Activated CD4-positive, CD25-positive, alpha-beta regulatory T cell treated with anti-CD3 and anti-CD28 coated beads, Interleukin-2, amount 50 U/mL, for 72 hours (primary cell): Measurements from ENCODE around the gene SGMS1.

Source experiments
- DNase-seq: peaks from one replicate; pipeline ENCODE4 v3.0.0; 2021

The SGMS1 gene

GRCh38 chr10:50635286-50635685 lies 11.5 kb upstream of the SGMS1 start:
- no peak for DNase-seq

GRCh38 chr10:50634479-50634878 lies 10.7 kb upstream of the SGMS1 start:
- no peak for DNase-seq

- no peak for DNase-seq
Observed at GRCh38 chr10:50631052-50631451, 7.3 kb upstream of the SGMS1 start.

GRCh38 chr10:50629495-50630122 lies 5.9 kb upstream of the SGMS1 start:
- DNase-seq = no peak

- DNase-seq = no peak
Observed at GRCh38 chr10:50627896-50628295, 4.1 kb upstream of the SGMS1 start.

GRCh38 chr10:50627443-50627842 lies 3.7 kb upstream of the SGMS1 start:
- no peak for DNase-seq

- DNase-seq = no peak
Observed at GRCh38 chr10:50625649-50626132, 1.9 kb upstream of the SGMS1 start.

GRCh38 chr10:50624866-50625501 lies 1.2 kb upstream of the SGMS1 start:
- no peak for DNase-seq

- peak; percentile 97 for DNase-seq
Observed at GRCh38 chr10:50624413-50624865, 683 bp upstream of the SGMS1 start.

GRCh38 chr10:50622706-50623662 lies 772 bp downstream of the SGMS1 start:
- peak; percentile 61 for DNase-seq

GRCh38 chr10:50621968-50622705 lies 1.6 kb downstream of the SGMS1 start:
- peak; percentile 64 for DNase-seq

- no peak for DNase-seq
Observed at GRCh38 chr10:50620899-50621298, 2.9 kb downstream of the SGMS1 start.

- DNase-seq = no peak
Observed at GRCh38 chr10:50619882-50620281, 3.9 kb downstream of the SGMS1 start.

GRCh38 chr10:50619166-50619565 lies 4.6 kb downstream of the SGMS1 start:
- no peak for DNase-seq

- DNase-seq = no peak
Observed at GRCh38 chr10:50618624-50619023, 5.1 kb downstream of the SGMS1 start.

GRCh38 chr10:50615658-50616057 lies 8.1 kb downstream of the SGMS1 start:
- no peak for DNase-seq

GRCh38 chr10:50614444-50615137 lies 9.2 kb downstream of the SGMS1 start:
- DNase-seq = no peak

GRCh38 chr10:50613726-50614443 lies 9.9 kb downstream of the SGMS1 start:
- DNase-seq = no peak

GRCh38 chr10:50613150-50613549 lies 10.6 kb downstream of the SGMS1 start:
- no peak for DNase-seq

GRCh38 chr10:50610368-50610767 lies 13.4 kb downstream of the SGMS1 start:
- no peak for DNase-seq

GRCh38 chr10:50607356-50607925 lies 16.3 kb downstream of the SGMS1 start:
- no peak for DNase-seq
